Gastroesophageal sphincter (tissue), 3 donors: Measurements from ENCODE around the gene KIAA0930.

ENCODE experiments used
- CTCF ChIP-seq, 4 experiments: fragments of 200-600 bp in 2 of 4; fragments of 450-650 bp in 2 of 4; sonication (generic) in 1 of 4; IDR thresholded peaks; one replicate each; pipeline ENCODE4 v1.5.1; 2017 to 2019; ENCODE audit warnings: antibody characterized with exemption in 4 of 4, mild to moderate bottlenecking in 2 of 4, moderate library complexity in 2 of 4
- EP300 ChIP-seq: sonication (generic); formaldehyde crosslinking; IDR thresholded peaks from one replicate; pipeline ENCODE4 v1.6.1; 2017; ENCODE audit warnings: antibody characterized with exemption, mild to moderate bottlenecking
- POLR2A ChIP-seq, 2 donors: fragments of 450-650 bp; IDR thresholded peaks; one replicate each; pipeline ENCODE4 v1.6.1; 2017; ENCODE audit warnings: antibody characterized with exemption in 2 of 2, mild to moderate bottlenecking in 2 of 2, moderate library complexity in 1 of 2
- POLR2AphosphoS5 ChIP-seq: sonication (generic); formaldehyde crosslinking; IDR thresholded peaks from one replicate; pipeline ENCODE4 v1.6.1; 2017; ENCODE audit warnings: antibody characterized with exemption

GRCh38 chr22:45202333-45203149, 38.2 kb downstream of the KIAA0930 start:
- TF ChIP-seq POLR2A (IDR thresholded peaks at IDR 0.05) (no peak), EP300 (no peak), CTCF (IDR thresholded peaks at IDR 0.05) (no peak), POLR2AphosphoS5 (no peak)
